ENCODE measurements around the gene ODF4. TPM values are rescaled to one million over a fixed set of nuclear protein-coding genes. Genes with fewer than 3 reads are reported as not detected.

ODF4 gene
- total RNA-seq (2021) (not detected in 2 replicates), Bru-seq, nascent RNA (not detected), BruChase-seq, experiment 1, labeled RNA remaining after a 2-hour chase (not detected), BruChase-seq, experiment 2, labeled RNA remaining after a 6-hour chase (not detected)
- long read RNA-seq, result 0 reads

GRCh38 chr17:8339540-8339939, at the start of gene ODF4:
Gene ODF4, plus strand, starts transcription at chr17:8339840. Its CDS starts 212 bp downstream, at chr17:8340052.
- Histone ChIP-seq H3K27me3 (ENCODE audit: insufficient read depth, low read depth) (no peaks in the 10 kb centered on the region), H3K27ac (no peak within 1 kb of the TSS), H3F3A (ENCODE audit: insufficient read depth, low read depth) (no peaks in the 10 kb centered on the region), H3K36me3 (ENCODE audit: low read depth) (no peaks in the 10 kb centered on the region), H3K4me3 (no peak within 1 kb of the TSS), H3K4me1 (replicated peaks; ENCODE audit: insufficient read depth) (no peaks in the 10 kb centered on the region), H4K20me1 (ENCODE audit: insufficient read depth) (no peaks in the 10 kb centered on the region), H2AFZ (no peak within 1 kb of the TSS), H3K9me3 (ENCODE audit: insufficient read depth, low read depth) (no peaks in the 10 kb centered on the region), H3K79me2 (ENCODE audit: low read depth) (no peaks in the 10 kb centered on the region), H3K9me2 (ENCODE audit: insufficient read depth) (no peaks in the 10 kb centered on the region), H3K4me2 (no peak within 1 kb of the TSS)
- intact Hi-C loops (cut with micrococcal nuclease; ENCODE audit: unreplicated experiment), result no loop called here
- no peak for DNase-seq
- ChIA-PET CTCF (no interaction called here), POLR2A (ENCODE audit: unreplicated experiment) (interaction anchor here (0.6 kb wide), 1 partner anchor 428 kb away, joined by 5 read pairs; no protein-coding TSS in a partner anchor)
- TF ChIP-seq CTCF (conservative IDR thresholded peaks at IDR 0.05) (no peak), EZH2 (IDR thresholded peaks at IDR 0.05; ENCODE audit: low read depth) (no peak)
- no TSS peak for BruUV-seq (replicated peaks)

- no peaks in the 10 kb centered on the region for H3K9me3 ChIP-seq (ENCODE audit: insufficient read depth, low read depth)
- no peaks in the 10 kb centered on the region for H3K27me3 ChIP-seq (ENCODE audit: insufficient read depth, low read depth)
- TF ChIP-seq EZH2 (IDR thresholded peaks at IDR 0.05; ENCODE audit: low read depth) (no peak), CTCF (conservative IDR thresholded peaks at IDR 0.05) (no peak)
- no peaks in the 10 kb centered on the region for H3K9me2 ChIP-seq (ENCODE audit: insufficient read depth)
- POLR2A ChIA-PET (ENCODE audit: unreplicated experiment), result no interaction called here
- H3K4me1 ChIP-seq (replicated peaks; ENCODE audit: insufficient read depth), result peaks cover 5% of the 10 kb centered on the region; the same call in 1 of the 2 replicates
- 0 out of 2 replicates have a peak overlapping the region, but pooled peaks have one; percentile 95 for H3K4me2 ChIP-seq
- DNase-seq, result no peak
- H3K79me2 ChIP-seq (ENCODE audit: low read depth), result no peaks in the 10 kb centered on the region
- H3K27ac ChIP-seq, result no peak overlapping the region
- peaks cover 7% of the 10 kb centered on the region; the same call in 1 of the 2 replicates for H3F3A ChIP-seq (ENCODE audit: insufficient read depth, low read depth)
- H3K36me3 ChIP-seq (ENCODE audit: low read depth), result no peaks in the 10 kb centered on the region
- no peak overlapping the region for H3K4me3 ChIP-seq
- CTCF ChIA-PET, result no interaction called here
- BruUV-seq (replicated peaks), result no TSS peak
- no peak overlapping the region for H2AFZ ChIP-seq
- no peaks in the 10 kb centered on the region for H4K20me1 ChIP-seq (ENCODE audit: insufficient read depth)
- intact Hi-C loops (cut with micrococcal nuclease; ENCODE audit: unreplicated experiment), result no loop called here
Observed at GRCh38 chr17:8290043-8290442, 49.6 kb upstream of the ODF4 start.

GRCh38 chr17:8292639-8293395, 46.8 kb upstream of the ODF4 start:
- H3K27ac ChIP-seq, result no peak overlapping the region
- TF ChIP-seq EZH2 (IDR thresholded peaks at IDR 0.05; ENCODE audit: low read depth) (no peak), CTCF (conservative IDR thresholded peaks at IDR 0.05) (no peak)
- H3K4me1 ChIP-seq (replicated peaks; ENCODE audit: insufficient read depth), result peaks cover 2% of the 10 kb centered on the region; the same call in 1 of the 2 replicates
- H3K4me3 ChIP-seq, result no peak overlapping the region
- H3K9me2 ChIP-seq (ENCODE audit: insufficient read depth), result no peaks in the 10 kb centered on the region
- H3K27me3 ChIP-seq (ENCODE audit: insufficient read depth, low read depth), result no peaks in the 10 kb centered on the region
- no peak for DNase-seq
- no peaks in the 10 kb centered on the region for H3K36me3 ChIP-seq (ENCODE audit: low read depth)
- ChIA-PET POLR2A (ENCODE audit: unreplicated experiment) (interaction anchor here (0.5 kb wide), 1 partner anchor 70 kb away, joined by 5 read pairs; no protein-coding TSS in a partner anchor), CTCF (no interaction called here)
- peaks cover 17% of the 10 kb centered on the region; the same call in 1 of the 2 replicates for H3F3A ChIP-seq (ENCODE audit: insufficient read depth, low read depth)
- no peak overlapping the region for H3K4me2 ChIP-seq
- H3K79me2 ChIP-seq (ENCODE audit: low read depth), result no peaks in the 10 kb centered on the region
- H2AFZ ChIP-seq, result no peak overlapping the region
- intact Hi-C loops (cut with micrococcal nuclease; ENCODE audit: unreplicated experiment), result no loop called here
- no TSS peak for BruUV-seq (replicated peaks)
- H3K9me3 ChIP-seq (ENCODE audit: insufficient read depth, low read depth), result no peaks in the 10 kb centered on the region
- H4K20me1 ChIP-seq (ENCODE audit: insufficient read depth), result no peaks in the 10 kb centered on the region

Measured in PC-9 (cell line).